Gastrocnemius medialis (tissue), 4 donors: ENCODE results near the gene ADGRD1.

Experiments used
- POLR2A ChIP-seq, 2 donors: fragments of 450-650 bp; IDR thresholded peaks; one replicate each; pipeline ENCODE4 v1.6.1; 2017; ENCODE audit warnings: antibody characterized with exemption in 2 of 2, mild to moderate bottlenecking in 2 of 2, moderate library complexity in 2 of 2
- TF ChIP-seq, protein P1 (sequence below), 5 experiments: fragments of 450-650 bp in 3 of 5; fragments of 200-600 bp in 2 of 5; sonication (generic) in 2 of 5; IDR thresholded peaks in 4 of 5; conservative IDR thresholded peaks in 1 of 5; 1 replicate in 4 of 5; 2 replicates in 1 of 5; pipeline ENCODE4 v1.5.1; 2016 to 2019; ENCODE audit warnings: antibody characterized with exemption in 5 of 5, mild to moderate bottlenecking in 3 of 5, moderate library complexity in 3 of 5

- TF ChIP-seq POLR2A (IDR thresholded peaks at IDR 0.05): no peak
- TF ChIP-seq, protein P1, sequence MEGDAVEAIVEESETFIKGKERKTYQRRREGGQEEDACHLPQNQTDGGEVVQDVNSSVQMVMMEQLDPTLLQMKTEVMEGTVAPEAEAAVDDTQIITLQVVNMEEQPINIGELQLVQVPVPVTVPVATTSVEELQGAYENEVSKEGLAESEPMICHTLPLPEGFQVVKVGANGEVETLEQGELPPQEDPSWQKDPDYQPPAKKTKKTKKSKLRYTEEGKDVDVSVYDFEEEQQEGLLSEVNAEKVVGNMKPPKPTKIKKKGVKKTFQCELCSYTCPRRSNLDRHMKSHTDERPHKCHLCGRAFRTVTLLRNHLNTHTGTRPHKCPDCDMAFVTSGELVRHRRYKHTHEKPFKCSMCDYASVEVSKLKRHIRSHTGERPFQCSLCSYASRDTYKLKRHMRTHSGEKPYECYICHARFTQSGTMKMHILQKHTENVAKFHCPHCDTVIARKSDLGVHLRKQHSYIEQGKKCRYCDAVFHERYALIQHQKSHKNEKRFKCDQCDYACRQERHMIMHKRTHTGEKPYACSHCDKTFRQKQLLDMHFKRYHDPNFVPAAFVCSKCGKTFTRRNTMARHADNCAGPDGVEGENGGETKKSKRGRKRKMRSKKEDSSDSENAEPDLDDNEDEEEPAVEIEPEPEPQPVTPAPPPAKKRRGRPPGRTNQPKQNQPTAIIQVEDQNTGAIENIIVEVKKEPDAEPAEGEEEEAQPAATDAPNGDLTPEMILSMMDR (IDR thresholded peaks at IDR 0.05 in 4 of 5, conservative IDR thresholded peaks at IDR 0.05 in 1 of 5): no peak
Observed at GRCh38 chr12:131159660-131160059, 206.0 kb downstream of the ADGRD1 start.
